HCT116 (cell line): ENCODE results near the gene EIF4E3. TPM values are rescaled to one million over a fixed set of nuclear protein-coding genes. Genes with fewer than 3 reads are reported as not detected.

Experiments
- ATAC-seq: fragments of 200-7000 bp; cut with Tn5 transposase; 2 replicates; pipeline ENCODE4 v1.9.1; 2020; ENCODE audit warnings: mild to moderate bottlenecking, moderate library complexity
- BruUV-seq: library from RNA; stranded (reverse); fragments of 400-500 nt; replicated peaks from 2 replicates; lab custom pipeline; 2021; lab: Mats Ljungman, UMichigan
- CTCF ChIA-PET: fragments of 300-600 bp; sonication (Branson Sonifier 250); formaldehyde crosslinking; loops from one replicate; lab custom pipeline; 2021; ENCODE audit warnings: antibody characterized with exemption; lab: Charles Lee
- POLR2A ChIA-PET: fragments of 300-600, 350-600 bp; sonication (Branson Sonifier 250); formaldehyde crosslinking; loops from one replicate; lab custom pipeline; 2021; ENCODE audit warnings: antibody characterized with exemption; lab: Charles Lee
- RAD21 ChIA-PET, 2 experiments: fragments of 300-600 bp; sonication (Branson Sonifier 250); formaldehyde crosslinking; loops; one replicate each; lab custom pipeline; 2023; ENCODE audit warnings: low total read pairs in 2 of 2; ENCODE audit not compliant: uncharacterized antibody in 2 of 2, unreplicated experiment in 2 of 2, low non-redundant PET in 1 of 2; lab: Charles Lee
- DNase-seq: peaks from one replicate; pipeline ENCODE4 v3.0.0-alpha.2; 2010; ENCODE audit warnings: low read depth, low spot score
- H2AFZ ChIP-seq: fragments of 200-600 bp; shearing (Covaris generic), sonication (generic); 2 replicates; pipeline ENCODE4 v1.6.1; 2017; ENCODE audit warnings: low read depth, mixed run types, mixed read lengths, antibody characterized with exemption, low read length; ENCODE audit not compliant: poor library complexity, severe bottlenecking
- H3K27ac ChIP-seq: 2 replicates; pipeline ENCODE4 v1.5.1; 2012; ENCODE audit warnings: low read depth, low read length
- H3K27me3 ChIP-seq: fragments of 200-600 bp; sonication (generic); 2 replicates; pipeline ENCODE4 v1.6.1; 2016; ENCODE audit warnings: mixed run types, low read length, mixed read lengths; ENCODE audit not compliant: insufficient read depth
- H3K36me3 ChIP-seq, 2 experiments: fragments of 200-500 bp in 1 of 2; fragments of 200-600 bp in 1 of 2; sonication (Bioruptor generic) in 1 of 2; sonication (generic) in 1 of 2; 2 replicates each; pipeline versions ENCODE4 v1.5.1 to v1.6.1; 2014 to 2016; ENCODE audit warnings: low read length in 2 of 2, inconsistent platforms in 1 of 2, mixed read lengths in 1 of 2, mixed run types in 1 of 2; ENCODE audit not compliant: insufficient read depth in 2 of 2, control insufficient read depth in 1 of 2
- H3K4me1 ChIP-seq, 2 experiments: fragments of 200-600 bp in 1 of 2; sonication (generic) in 1 of 2; 2 replicates each; pipeline versions ENCODE4 v1.5.1 to v1.6.1; 2012 to 2017; ENCODE audit warnings: low read length in 2 of 2, inconsistent platforms in 1 of 2, mild to moderate bottlenecking in 1 of 2, mixed read lengths in 1 of 2, mixed run types in 1 of 2, moderate library complexity in 1 of 2; ENCODE audit not compliant: insufficient read depth in 2 of 2, control insufficient read depth in 1 of 2
- H3K4me2 ChIP-seq: fragments of 200-600 bp; sonication (generic); 2 replicates; pipeline ENCODE4 v1.6.1; 2017; ENCODE audit warnings: mixed run types, low read length, mixed read lengths
- H3K4me3 ChIP-seq, 2 experiments: fragments of 200-600 bp in 1 of 2; sonication (generic) in 1 of 2; replicated peaks in 1 of 2; 2 replicates each; pipeline ENCODE4 v1.5.1; 2011 to 2016; ENCODE audit warnings: low read length in 2 of 2, control low read depth in 1 of 2, low read depth in 1 of 2, mild to moderate bottlenecking in 1 of 2, mixed read lengths in 1 of 2, mixed run types in 1 of 2
- H3K79me2 ChIP-seq: fragments of 200-600 bp; sonication (generic); 2 replicates; pipeline ENCODE4 v1.6.1; 2017; ENCODE audit warnings: mild to moderate bottlenecking, mixed run types, low read length, moderate library complexity, mixed read lengths; ENCODE audit not compliant: insufficient read depth
- H3K9ac ChIP-seq: fragments of 200-600 bp; sonication (generic); 2 replicates; pipeline ENCODE4 v1.6.1; 2016; ENCODE audit warnings: low read length, mixed read lengths
- H3K9me2 ChIP-seq: fragments of 200-600 bp; sonication (generic), shearing (Covaris generic); 2 replicates; pipeline ENCODE4 v1.6.1; 2017; ENCODE audit warnings: mixed run types, mild to moderate bottlenecking, moderate library complexity; ENCODE audit not compliant: insufficient read depth
- H3K9me3 ChIP-seq, 2 experiments: fragments of 200-500 bp in 1 of 2; fragments of 200-600 bp in 1 of 2; sonication (Bioruptor generic) in 1 of 2; sonication (generic) in 1 of 2; 2 replicates each; pipeline ENCODE4 v1.6.1; 2014 to 2017; ENCODE audit warnings: low read length in 2 of 2, mixed read lengths in 2 of 2, inconsistent platforms in 1 of 2, low read depth in 1 of 2, mild to moderate bottlenecking in 1 of 2, mixed run types in 1 of 2, moderate library complexity in 1 of 2; ENCODE audit not compliant: control insufficient read depth in 1 of 2, insufficient read depth in 1 of 2
- H4K20me1 ChIP-seq: fragments of 200-600 bp; sonication (generic), shearing (Covaris generic); 2 replicates; pipeline ENCODE4 v1.6.1; 2017; ENCODE audit warnings: mixed run types, mild to moderate bottlenecking, moderate library complexity; ENCODE audit not compliant: insufficient read depth
- CBX3 ChIP-seq: IDR thresholded peaks from 2 replicates; pipeline ENCODE4 v1.6.1; 2012; ENCODE audit warnings: low read depth
- CEBPB ChIP-seq: IDR thresholded peaks from 2 replicates; pipeline ENCODE4 v1.6.1; 2012; ENCODE audit warnings: low read depth
- CTCF ChIP-seq, 3 experiments: fragments of 200-600 bp in 1 of 3; sonication (generic) in 1 of 3; IDR thresholded peaks in 2 of 3; conservative IDR thresholded peaks in 1 of 3; 2 replicates each; pipeline ENCODE4 v1.5.1; 2012 to 2017; ENCODE audit warnings: low read depth in 2 of 3, low read length in 2 of 3, antibody characterized with exemption in 1 of 3, borderline replicate concordance in 1 of 3, control low read depth in 1 of 3, mild to moderate bottlenecking in 1 of 3, mixed read lengths in 1 of 3, mixed run types in 1 of 3, moderate library complexity in 1 of 3; ENCODE audit not compliant: insufficient read depth in 1 of 3
- EGR1 ChIP-seq: IDR thresholded peaks from 2 replicates; pipeline ENCODE4 v1.6.1; 2012; ENCODE audit warnings: low read depth
- ELF1 ChIP-seq: IDR thresholded peaks from 2 replicates; pipeline ENCODE4 v1.6.1; 2012; ENCODE audit warnings: low read depth, borderline replicate concordance
- EZH2phosphoT487 ChIP-seq: fragments of 200-600 bp; IDR thresholded peaks from 2 replicates; pipeline ENCODE4 v1.6.1; 2018; ENCODE audit warnings: antibody characterized with exemption, borderline replicate concordance
- FOSL1 ChIP-seq: IDR thresholded peaks from 2 replicates; pipeline ENCODE4 v1.6.1; 2012; ENCODE audit warnings: low read depth
- POLR2A ChIP-seq: IDR thresholded peaks from 2 replicates; pipeline ENCODE4 v1.7.0; 2011; ENCODE audit warnings: borderline replicate concordance; ENCODE audit not compliant: insufficient read depth, insufficient read length; ENCODE audit errors: extremely low read depth
- POLR2AphosphoS5 ChIP-seq: IDR thresholded peaks from 2 replicates; pipeline ENCODE4 v1.6.1; 2011; ENCODE audit warnings: mild to moderate bottlenecking, low read depth, low read length, moderate library complexity
- SIN3A ChIP-seq: IDR thresholded peaks from 2 replicates; pipeline ENCODE4 v1.6.1; 2012; ENCODE audit warnings: low read depth
- SP1 ChIP-seq: IDR thresholded peaks from 2 replicates; pipeline ENCODE4 v1.6.1; 2012; ENCODE audit warnings: low read depth
- YY1 ChIP-seq: IDR thresholded peaks from 2 replicates; pipeline ENCODE4 v1.6.1; 2011; ENCODE audit warnings: low read length, low read depth, moderate library complexity, mild to moderate bottlenecking; ENCODE audit not compliant: insufficient replicate concordance; ENCODE audit errors: extremely low read depth
- ZFX ChIP-seq: fragments of 450-650 bp; IDR thresholded peaks from 2 replicates; pipeline ENCODE4 v1.6.1; 2017
- ZNF274 ChIP-seq: fragments of 200-500 bp; sonication (Bioruptor generic); IDR thresholded peaks from 2 replicates; pipeline ENCODE4 v1.6.1; 2014; ENCODE audit warnings: mild to moderate bottlenecking, low read depth, low read length, inconsistent platforms
- intact Hi-C: fragments of 100-400 bp; cut with micrococcal nuclease; formaldehyde crosslinking; loops from 2 replicates; pipeline ENCODE4 v1.10.0; 2022
- total RNA-seq: library from RNA; stranded (reverse); gene quantifications from one replicate; pipeline ENCODE4 v1.2.1, GENCODE V29; 2021; ENCODE audit not compliant: unreplicated experiment
- TF ChIP-seq, protein P1 (sequence below): IDR thresholded peaks from 2 replicates; pipeline ENCODE4 v1.6.1; 2012; ENCODE audit warnings: low read depth
- TF ChIP-seq, protein P2 (sequence below): IDR thresholded peaks from 2 replicates; pipeline ENCODE4 v1.6.1; 2012
- TF ChIP-seq, protein P3 (sequence below): IDR thresholded peaks from 2 replicates; pipeline ENCODE4 v1.6.1; 2011; ENCODE audit warnings: mild to moderate bottlenecking, low read length, moderate library complexity; ENCODE audit not compliant: insufficient replicate concordance; ENCODE audit errors: extremely low read depth

EIF4E3 gene
- total RNA-seq, 1 experiment from 2014 or later, result 6.0 TPM

- no peaks in the 10 kb centered on the region for H3K9me3 ChIP-seq
- peaks cover 0 to under 1% of the 10 kb centered on the region in 2 experiments; a peak in 2 of 4 replicates for H3K4me1 ChIP-seq
- no peak for DNase-seq
- no peak overlapping the region for H3K4me2 ChIP-seq
- no peaks in the 10 kb centered on the region for H3K36me3 ChIP-seq
- H4K20me1 ChIP-seq, result no peaks in the 10 kb centered on the region
- ChIA-PET RAD21 (interaction anchor here in 1 of 2 experiments (0.7 kb wide), 1 partner anchor 172 kb away, joined by 3 read pairs; no protein-coding TSS in a partner anchor), POLR2A (no interaction called here), CTCF (no interaction called here)
- no peaks in the 10 kb centered on the region for H3K9me2 ChIP-seq
- BruUV-seq, result no TSS peak
- H3K27me3 ChIP-seq, result no peaks in the 10 kb centered on the region
- H3K4me3 ChIP-seq, result no peak overlapping the region
- H3K27ac ChIP-seq, result no peak overlapping the region
- no peak overlapping the region for H2AFZ ChIP-seq
- no peak for ATAC-seq
- TF ChIP-seq POLR2A (no peak), SIN3A (no peak), EGR1 (no peak), ZFX (no peak), CTCF (IDR thresholded peaks at IDR 0.05 in 2 of 3, conservative IDR thresholded peaks at IDR 0.05 in 1 of 3; ENCODE audit: borderline replicate concordance in 1 of 3, insufficient read depth in 1 of 3, low read depth in 2 of 3, low read length in 2 of 3) (no peak), ZNF274 (no peak), CEBPB (no peak), SP1 (no peak), YY1 (no peak), FOSL1 (no peak), CBX3 (no peak), POLR2AphosphoS5 (no peak), EZH2phosphoT487 (no peak), ELF1 (no peak)
- TF ChIP-seq, protein P1, sequence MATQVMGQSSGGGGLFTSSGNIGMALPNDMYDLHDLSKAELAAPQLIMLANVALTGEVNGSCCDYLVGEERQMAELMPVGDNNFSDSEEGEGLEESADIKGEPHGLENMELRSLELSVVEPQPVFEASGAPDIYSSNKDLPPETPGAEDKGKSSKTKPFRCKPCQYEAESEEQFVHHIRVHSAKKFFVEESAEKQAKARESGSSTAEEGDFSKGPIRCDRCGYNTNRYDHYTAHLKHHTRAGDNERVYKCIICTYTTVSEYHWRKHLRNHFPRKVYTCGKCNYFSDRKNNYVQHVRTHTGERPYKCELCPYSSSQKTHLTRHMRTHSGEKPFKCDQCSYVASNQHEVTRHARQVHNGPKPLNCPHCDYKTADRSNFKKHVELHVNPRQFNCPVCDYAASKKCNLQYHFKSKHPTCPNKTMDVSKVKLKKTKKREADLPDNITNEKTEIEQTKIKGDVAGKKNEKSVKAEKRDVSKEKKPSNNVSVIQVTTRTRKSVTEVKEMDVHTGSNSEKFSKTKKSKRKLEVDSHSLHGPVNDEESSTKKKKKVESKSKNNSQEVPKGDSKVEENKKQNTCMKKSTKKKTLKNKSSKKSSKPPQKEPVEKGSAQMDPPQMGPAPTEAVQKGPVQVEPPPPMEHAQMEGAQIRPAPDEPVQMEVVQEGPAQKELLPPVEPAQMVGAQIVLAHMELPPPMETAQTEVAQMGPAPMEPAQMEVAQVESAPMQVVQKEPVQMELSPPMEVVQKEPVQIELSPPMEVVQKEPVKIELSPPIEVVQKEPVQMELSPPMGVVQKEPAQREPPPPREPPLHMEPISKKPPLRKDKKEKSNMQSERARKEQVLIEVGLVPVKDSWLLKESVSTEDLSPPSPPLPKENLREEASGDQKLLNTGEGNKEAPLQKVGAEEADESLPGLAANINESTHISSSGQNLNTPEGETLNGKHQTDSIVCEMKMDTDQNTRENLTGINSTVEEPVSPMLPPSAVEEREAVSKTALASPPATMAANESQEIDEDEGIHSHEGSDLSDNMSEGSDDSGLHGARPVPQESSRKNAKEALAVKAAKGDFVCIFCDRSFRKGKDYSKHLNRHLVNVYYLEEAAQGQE, result no peak
- TF ChIP-seq, protein P2, sequence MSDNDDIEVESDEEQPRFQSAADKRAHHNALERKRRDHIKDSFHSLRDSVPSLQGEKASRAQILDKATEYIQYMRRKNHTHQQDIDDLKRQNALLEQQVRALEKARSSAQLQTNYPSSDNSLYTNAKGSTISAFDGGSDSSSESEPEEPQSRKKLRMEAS, result no peak
- TF ChIP-seq, protein P3, sequence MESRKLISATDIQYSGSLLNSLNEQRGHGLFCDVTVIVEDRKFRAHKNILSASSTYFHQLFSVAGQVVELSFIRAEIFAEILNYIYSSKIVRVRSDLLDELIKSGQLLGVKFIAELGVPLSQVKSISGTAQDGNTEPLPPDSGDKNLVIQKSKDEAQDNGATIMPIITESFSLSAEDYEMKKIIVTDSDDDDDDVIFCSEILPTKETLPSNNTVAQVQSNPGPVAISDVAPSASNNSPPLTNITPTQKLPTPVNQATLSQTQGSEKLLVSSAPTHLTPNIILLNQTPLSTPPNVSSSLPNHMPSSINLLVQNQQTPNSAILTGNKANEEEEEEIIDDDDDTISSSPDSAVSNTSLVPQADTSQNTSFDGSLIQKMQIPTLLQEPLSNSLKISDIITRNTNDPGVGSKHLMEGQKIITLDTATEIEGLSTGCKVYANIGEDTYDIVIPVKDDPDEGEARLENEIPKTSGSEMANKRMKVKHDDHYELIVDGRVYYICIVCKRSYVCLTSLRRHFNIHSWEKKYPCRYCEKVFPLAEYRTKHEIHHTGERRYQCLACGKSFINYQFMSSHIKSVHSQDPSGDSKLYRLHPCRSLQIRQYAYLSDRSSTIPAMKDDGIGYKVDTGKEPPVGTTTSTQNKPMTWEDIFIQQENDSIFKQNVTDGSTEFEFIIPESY, result no peak
- intact Hi-C loops, result no loop called here
- H3K79me2 ChIP-seq, result no peaks in the 10 kb centered on the region
- H3K9ac ChIP-seq, result no peak overlapping the region
Observed at GRCh38 chr3:71636482-71636881, 88.7 kb downstream of the EIF4E3 start.
